DND-41 (cell line): Measurements from ENCODE around the gene VPS54.

Experiments
- CTCF ChIP-seq: IDR thresholded peaks from 2 replicates; pipeline ENCODE4 v1.5.1; 2012; ENCODE audit warnings: borderline replicate concordance, low read length, moderate library complexity, mild to moderate bottlenecking; ENCODE audit not compliant: poor library complexity, severe bottlenecking; ENCODE audit errors: extremely low read depth
- EZH2 ChIP-seq: IDR thresholded peaks from 3 replicates; pipeline ENCODE4 v1.6.1; 2012; ENCODE audit warnings: borderline replicate concordance, low read depth, mild to moderate bottlenecking, moderate library complexity, low read length, inconsistent platforms; ENCODE audit not compliant: severe bottlenecking

- TF ChIP-seq CTCF, result no peak
- no peak for TF ChIP-seq EZH2
These were observed 43.1 kb downstream of the VPS54 start for GRCh38 chr2:63976125-63976510.
